HK-2 (cell line): ENCODE results near the gene PCDHGC3.

ENCODE experiments used
- DNase-seq: peaks from one replicate; pipeline ENCODE4 v3.0.0-alpha.2; 2018; ENCODE audit not compliant: unreplicated experiment

Gene PCDHGC3

DNA sequence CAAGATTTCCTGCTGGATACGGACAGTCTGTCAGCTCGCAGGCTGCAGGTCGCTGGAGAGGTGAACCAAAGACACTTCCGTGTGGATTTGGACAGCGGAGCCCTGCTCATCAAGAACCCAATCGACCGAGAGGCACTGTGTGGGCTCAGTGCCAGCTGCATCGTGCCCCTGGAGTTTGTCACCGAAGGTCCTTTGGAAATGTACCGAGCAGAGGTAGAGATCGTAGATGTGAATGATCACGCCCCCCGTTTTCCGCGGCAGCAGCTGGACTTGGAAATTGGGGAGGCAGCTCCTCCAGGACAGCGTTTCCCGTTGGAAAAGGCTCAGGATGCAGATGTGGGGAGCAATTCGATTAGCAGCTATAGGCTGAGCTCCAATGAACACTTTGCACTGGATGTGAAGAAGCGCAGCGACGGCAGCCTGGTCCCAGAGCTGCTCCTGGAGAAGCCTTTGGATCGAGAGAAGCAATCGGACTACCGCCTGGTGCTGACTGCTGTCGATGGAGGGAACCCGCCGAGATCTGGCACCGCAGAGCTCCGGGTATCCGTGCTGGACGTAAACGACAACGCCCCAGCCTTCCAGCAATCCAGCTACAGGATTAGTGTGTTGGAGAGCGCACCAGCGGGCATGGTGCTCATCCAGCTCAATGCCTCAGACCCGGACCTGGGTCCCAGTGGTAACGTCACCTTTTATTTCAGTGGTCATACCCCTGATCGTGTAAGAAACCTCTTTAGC, 9.7 kb downstream of the PCDHGC3 start:
- DNase-seq, result no peak

DNA sequence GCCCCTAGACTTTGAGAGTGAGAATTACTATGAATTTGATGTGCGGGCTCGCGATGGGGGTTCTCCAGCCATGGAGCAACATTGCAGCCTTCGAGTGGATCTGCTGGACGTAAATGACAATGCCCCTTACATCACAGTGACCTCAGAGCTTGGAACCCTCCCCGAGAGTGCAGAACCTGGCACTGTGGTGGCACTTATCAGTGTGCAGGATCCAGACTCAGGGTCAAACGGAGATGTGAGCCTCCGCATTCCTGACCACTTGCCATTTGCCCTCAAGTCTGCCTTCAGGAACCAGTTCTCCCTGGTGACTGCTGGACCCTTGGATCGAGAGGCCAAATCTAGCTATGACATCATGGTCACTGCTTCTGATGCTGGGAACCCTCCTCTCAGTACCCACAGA, 10.3 kb downstream of the PCDHGC3 start:
- DNase-seq, result no peak

DNA sequence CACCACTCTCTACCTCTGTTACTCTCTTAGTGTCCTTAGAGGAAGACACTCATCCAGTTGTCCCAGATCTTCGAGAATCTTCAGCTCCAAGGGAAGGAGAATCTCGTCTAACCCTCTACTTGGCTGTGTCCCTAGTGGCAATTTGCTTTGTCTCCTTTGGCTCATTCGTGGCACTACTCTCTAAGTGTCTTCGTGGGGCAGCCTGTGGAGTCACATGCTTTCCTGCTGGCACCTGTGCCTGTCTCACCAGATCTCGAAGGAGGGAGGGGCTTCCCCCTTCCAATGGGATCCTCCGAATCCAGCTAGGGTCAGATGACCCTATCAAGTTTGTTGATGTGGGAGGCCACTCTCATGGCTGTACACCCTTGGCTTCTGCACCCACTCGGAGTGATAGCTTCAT, 11.4 kb downstream of the PCDHGC3 start:
- DNase-seq, result no peak

DNA sequence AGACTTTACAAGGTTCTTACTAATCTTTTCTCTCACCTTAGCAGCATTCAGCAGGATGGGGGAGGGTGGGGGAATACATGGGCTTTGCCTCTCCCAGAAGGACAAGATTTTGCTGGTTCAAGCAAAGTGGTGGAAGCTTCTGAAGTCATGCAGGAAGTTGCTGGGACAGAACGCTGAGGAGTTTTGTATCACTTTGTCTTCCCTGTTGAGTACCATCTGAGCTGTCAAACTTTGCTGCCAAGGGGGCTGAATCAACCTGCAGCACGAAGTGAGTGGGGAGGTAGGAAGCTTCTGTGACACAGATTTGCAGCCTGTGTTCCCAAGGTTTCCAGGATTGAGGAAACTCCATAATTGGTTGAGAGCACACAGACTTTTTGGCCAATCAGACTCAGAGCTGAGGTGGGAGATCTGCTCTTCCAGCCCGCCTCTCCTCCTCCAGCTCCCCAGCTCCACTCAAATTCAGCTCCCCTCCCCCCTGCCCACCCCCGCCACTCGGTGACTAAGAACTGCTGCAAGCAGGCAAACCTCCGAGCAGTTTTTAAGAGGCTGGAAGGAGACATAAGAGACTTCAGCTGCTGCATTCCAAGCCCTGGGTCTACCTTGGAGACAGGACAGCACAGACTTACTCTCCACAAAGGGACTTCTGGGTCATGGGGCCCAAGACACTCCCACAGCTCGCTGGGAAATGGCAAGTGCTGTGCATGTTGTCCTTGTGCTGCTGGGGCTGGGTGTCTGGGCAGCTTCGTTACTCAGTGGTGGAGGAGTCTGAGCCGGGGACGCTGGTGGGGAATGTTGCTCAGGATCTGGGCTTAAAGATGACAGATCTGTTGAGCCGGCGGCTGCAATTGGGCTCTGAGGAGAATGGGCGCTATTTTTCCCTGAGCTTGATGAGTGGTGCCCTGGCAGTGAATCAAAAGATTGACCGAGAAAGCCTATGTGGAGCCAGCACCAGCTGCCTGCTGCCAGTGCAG, 13.1 kb downstream of the PCDHGC3 start, which contains the start of gene PCDHGC5:
Gene PCDHGC5 (plus strand): TSS at position 491 of the 971 bp plus-strand sequence. CDS start 160 bp downstream, at position 651.
- DNase-seq, result peak; percentile 28

DNA sequence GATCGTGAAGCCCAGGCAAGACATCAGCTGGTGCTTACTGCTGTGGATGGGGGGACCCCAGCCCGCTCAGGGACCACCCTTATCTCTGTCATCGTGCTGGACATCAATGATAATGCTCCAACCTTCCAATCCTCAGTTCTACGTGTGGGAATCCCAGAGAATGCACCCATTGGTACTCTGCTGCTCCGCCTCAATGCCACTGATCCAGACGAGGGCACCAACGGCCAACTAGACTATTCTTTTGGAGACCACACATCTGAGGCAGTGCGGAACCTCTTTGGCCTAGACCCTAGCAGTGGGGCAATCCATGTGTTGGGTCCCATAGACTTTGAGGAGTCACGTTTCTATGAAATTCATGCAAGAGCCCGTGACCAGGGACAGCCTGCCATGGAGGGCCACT, 14.1 kb downstream of the PCDHGC3 start:
- DNase-seq, result no peak

DNA sequence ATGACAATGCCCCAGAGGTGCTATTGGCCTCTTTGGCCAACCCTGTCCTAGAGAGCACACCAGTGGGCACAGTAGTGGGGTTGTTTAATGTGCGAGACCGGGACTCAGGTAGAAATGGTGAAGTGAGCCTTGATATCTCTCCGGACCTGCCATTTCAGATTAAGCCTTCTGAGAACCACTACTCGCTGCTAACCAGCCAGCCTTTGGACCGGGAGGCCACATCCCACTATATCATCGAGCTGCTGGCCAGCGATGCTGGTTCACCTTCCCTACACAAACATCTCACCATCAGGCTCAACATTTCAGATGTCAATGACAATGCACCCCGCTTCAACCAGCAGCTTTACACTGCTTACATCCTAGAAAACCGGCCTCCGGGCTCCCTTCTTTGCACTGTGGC, 14.5 kb downstream of the PCDHGC3 start:
- no peak for DNase-seq

DNA sequence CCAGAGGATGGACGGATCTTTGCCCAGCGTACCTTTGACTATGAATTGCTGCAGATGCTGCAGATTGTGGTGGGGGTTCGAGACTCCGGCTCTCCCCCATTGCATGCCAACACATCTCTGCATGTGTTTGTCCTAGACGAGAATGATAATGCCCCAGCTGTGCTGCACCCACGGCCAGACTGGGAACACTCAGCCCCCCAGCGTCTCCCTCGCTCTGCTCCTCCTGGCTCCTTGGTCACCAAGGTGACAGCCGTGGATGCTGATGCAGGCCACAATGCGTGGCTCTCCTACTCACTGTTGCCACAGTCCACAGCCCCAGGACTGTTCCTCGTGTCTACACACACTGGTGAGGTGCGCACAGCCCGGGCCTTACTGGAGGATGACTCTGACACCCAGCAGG, 15.0 kb downstream of the PCDHGC3 start:
- no peak for DNase-seq

DNA sequence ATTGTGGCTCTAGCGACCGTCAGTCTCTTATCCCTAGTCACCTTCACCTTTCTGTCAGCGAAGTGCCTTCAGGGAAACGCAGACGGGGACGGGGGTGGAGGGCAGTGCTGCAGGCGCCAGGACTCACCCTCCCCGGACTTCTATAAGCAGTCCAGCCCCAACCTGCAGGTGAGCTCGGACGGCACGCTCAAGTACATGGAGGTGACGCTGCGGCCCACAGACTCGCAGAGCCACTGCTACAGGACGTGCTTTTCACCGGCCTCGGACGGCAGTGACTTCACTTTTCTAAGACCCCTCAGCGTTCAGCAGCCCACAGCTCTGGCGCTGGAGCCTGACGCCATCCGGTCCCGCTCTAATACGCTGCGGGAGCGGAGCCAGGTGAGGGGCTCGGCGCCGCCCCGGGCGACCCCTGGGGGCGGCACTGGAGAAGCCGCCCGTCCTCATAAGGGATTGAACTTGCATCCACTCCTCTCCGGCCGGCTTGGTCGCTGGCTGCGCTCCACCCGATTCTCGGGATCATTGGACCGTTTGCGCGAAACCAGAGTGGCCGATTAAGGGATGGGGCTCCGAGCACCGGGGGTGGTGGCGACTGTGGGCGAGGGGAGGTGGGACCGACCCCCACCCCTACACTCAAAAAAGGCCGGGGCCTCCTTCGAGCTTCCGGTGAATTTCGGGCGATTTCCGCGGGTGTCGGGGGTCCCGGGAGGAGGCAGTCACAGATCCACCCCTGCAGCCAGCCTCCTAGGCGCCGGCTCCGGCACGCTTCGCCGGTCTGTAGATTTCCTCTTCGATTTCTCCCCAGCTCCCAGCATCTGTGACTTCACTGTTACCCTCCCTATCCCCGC, 15.8 kb downstream of the PCDHGC3 start:
- DNase-seq, result no peak

DNA sequence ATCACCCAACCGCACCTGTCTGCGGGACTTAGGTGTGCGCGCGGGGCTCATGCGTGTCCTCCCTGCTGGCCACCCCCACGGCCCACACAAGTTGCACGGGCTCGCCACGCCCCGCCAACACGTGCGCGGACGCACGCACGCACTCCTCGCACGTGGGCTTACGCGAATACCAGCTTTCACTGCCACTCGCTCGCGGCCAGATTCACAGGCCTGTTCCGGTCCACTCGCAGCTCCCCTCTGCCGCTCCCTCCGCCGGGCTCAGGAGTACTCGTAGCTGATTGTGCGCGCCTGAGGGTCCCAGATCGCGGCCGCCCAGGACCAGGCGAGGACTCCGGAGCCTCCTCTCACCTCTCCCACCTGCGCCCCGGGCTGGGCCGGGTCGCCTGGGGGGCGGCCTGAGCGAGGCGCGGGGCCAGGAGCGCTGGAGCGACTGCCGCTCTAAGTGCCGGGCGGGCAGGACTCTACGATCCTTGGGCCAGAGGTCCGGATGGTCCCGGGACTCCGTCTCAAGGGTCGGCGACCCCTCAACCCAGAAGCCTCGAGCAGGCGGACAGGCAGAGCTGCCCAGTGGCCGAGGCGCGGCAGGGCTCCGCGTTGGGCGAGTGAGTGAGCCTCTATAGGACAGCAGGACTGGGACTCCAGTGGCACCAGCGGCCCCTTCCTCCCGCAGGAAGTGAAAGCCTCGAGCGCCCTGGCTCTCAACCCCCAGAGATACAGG, 16.6 kb downstream of the PCDHGC3 start:
- no peak for DNase-seq

DNA sequence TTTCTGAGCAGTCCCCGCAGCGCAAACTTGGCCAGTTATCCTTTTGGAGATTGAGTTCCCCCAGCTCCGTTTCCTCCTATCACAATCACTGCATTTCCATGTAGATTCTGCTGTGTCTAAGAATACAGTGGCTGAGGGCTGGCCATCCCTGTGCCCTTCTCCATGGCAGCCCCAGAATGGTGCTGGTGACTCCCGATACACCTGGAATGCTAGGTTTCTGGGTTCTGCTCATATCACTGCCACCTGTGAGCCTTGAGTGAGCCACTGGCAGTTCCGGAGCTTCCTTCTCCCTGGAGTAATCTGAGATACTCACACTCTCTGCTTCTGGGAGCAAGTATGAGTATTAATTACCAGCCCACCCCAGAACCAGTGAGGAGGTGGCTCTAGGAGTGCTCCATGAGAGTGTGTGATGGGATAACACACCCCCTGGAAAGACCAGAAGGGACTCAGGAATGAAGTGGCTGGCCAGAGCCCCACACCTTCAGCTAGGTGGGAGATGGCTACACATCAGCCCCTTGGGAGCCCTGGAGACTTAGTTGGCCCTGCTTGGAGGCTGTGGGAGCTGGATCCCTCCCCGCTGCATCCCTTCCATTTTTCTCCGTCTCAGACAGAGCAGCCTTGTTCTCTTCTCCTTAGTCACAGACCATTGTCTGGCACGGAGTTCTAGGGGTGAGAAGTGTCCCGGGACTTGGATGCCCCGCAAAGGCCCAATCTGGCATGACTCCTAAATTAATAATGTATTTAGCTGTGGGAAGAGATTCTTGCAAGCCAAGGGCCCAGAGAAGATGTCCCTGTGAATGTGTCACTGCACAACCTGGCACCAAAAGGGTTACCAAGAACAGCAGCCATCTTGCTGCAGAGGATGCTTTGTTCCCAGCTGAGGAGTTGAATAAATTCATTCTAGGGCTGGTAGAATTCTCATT, 18.0 kb downstream of the PCDHGC3 start:
- no peak for DNase-seq

DNA sequence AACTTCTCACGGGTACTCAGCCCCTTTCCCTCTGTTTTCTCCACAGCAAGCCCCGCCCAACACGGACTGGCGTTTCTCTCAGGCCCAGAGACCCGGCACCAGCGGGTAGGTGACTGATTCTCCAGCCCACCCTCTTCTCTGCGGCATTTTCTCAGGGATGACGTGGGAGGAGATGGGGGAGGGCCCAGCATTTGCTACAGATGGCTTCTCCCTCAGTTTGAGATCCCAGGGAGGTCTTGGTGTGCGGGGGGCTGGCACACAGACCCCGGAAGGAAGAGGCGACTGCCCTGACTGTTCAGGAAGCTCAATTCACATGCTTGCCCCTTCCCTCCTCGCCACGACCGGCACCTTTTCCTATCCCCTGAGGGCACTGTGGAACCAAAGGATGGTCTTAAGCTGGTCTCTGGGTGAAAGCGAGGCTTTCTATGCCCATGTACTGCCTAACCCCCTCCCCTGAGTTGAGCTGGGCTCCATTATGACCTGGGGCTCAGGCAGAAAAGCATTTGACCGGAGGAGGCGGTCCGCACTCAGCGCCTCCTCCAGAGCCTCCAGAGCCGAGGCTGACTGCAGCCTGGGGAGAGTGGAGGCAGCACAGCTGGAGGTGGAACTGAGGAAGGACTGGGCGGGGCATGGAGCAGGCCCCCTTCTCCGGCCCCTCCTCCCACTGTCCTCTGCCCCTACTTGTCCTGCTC, 19.1 kb downstream of the PCDHGC3 start:
- DNase-seq, result no peak

DNA sequence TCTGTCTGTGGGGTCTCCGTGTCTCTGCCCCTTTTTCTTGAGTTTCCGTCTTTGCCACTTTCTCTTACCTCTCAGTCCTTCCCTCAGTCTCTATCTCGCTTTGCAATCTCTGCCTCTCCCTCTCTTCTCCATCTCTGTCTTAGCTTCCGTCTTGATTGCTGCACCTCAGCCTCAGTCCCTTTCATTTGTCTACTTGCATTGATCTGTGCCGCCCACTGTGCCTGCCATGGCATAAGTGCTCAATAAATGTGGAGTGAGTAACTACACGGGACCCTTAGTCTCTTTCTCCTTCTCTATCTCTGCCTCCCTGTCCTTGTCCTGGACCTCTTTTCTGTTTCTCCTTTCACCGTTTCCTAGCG, 19.7 kb downstream of the PCDHGC3 start:
- DNase-seq, result no peak

DNA sequence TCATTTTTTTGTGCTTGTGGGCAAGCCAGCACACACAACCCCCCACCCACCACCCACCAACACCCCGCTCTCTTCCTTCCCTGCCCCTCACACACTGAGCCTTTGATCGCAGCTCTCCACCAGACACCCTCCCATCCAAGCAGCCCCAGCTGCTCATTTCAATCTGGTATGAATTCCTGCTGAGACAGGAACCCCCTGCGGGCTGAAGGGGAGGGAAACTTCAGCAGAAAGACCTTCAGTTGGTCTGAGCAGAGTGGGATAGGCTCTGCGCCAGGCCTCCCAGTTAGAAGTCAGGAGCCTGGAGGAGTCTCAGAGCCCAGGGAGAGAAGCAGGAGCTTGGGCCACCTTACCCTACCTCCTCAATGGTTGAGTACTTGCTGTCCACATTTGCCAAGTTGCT, 20.3 kb downstream of the PCDHGC3 start:
- DNase-seq, result no peak

DNA sequence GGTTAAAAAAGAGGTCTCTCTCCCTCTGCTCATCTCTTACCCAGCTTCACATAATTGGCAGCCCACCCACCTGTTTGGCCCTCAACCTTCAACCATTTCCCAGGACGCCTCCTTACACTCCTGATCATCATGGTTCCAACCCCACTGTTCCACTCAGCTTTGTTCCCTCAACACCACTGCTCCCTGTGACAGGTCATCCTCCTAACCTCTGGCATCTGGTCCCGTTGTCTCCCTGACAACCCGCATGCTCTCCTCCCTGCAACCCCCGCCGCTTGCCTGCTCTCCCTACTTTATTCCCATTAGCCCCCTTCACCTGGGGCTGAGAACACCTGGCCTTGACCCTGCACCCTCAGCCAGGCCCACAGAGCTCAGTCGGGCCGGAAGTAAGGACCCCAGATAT, 26.0 kb downstream of the PCDHGC3 start:
- no peak for DNase-seq

DNA sequence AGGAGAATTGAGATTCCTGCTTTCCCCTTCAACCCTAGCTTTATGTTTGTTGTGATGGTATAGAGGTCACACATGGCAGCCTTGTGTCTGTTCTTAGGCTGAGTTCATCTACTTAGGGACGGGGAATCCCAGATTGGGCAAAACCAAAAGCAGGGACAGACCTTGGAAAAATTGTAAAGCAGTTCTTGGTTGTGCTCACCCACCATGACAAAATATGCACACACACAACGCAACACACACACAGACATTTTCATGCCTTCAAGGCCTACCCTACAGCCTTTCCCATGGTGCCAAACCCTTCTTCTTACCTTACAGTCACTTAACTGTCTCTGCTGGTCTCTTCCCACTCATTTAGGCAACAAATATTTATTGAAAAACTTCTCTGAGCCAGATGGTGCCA, 27.9 kb downstream of the PCDHGC3 start:
- DNase-seq, result no peak

DNA sequence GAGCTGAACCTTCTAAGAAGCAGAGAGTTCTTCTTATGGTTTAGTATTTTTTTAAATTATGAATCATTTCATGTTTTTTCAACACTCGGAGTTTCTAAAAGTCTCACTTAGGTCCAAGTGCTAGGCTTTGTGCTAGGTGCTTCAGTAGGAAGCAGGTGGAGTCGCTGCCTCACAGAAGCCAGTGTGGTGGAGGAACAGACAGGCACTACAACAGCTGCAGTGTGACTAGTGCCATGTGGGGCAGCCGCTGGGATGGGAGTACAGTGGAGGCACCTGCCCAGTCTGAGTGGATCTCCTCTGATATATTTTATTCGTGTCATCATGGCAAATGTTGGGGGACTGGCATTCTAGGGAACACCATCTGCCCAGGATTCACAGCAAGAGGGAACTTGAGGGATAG, 28.4 kb downstream of the PCDHGC3 start:
- DNase-seq, result no peak

DNA sequence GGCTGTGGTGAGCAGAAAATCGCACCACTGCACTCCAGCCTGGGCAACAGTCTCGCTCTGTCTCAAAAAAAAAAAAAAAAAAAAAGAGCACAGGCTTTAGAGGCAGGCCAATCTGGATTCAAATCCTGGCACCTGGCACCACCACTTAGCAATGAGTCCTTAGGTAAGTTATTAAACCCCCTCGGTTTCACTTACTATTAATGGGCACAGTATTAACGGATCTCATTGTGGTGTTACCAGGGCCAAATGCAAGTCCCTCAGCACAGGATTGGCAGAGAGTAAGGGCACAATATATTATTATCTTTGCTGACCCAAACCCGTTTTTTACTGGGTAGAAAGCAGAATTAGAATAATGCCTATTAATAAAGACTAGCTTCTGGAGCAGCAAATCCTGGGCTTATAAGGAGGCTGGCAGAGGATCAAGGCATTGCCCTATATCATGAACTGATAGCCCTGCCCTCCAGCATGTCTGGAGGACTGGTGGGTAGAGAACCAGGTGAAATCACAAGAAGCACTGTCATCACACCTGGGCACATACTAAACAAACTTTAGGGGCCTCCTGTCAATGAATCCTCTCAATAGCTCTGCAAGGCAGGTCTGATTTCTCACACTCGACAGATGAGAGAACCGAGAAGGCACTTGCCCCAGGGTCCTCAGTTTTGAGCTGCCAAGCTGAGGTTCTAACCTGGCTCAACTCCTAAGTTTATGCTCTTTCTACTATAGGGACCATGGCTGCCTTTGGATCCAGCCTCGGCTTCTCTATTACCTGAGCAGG, 30.8 kb downstream of the PCDHGC3 start:
- DNase-seq, result no peak

DNA sequence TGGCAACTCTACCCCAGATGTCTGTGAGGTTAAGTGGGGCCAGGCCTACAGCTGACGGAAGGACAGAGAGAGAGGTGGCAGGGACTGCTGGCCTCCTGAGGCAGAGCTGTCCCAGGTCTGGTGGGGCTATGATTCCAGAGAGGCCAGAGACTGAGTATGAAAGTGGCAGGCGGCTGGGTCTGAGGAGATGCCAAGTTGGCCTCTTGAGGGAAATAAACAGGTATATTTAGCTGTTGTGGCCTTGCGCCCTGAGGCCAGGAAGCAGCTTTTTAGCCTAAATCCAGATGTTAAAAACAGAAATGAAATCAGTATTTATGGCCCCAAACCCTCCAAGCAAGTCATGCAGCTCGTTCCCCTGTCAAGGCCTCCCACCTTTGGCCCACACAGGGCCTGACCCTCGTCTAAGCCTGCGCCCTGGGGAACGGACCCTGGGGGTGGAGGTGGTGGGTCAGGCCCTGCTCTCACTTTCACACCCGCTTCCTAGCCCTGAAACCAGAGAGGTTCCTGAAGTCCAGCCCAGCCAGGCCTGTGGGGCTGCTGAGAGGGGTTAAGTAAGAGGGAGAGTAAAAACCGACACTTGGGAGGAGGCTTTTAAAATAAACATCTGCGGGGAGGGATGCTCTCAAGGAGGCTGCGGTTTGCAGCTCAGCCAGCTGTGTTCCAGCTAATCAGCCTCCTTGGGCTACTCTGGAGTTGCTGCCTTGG, 31.8 kb downstream of the PCDHGC3 start:
- no peak for DNase-seq
